Renal cortical epithelial cell (primary cell): ENCODE measurements around the gene MTREX. TPM values are rescaled to one million over a fixed set of nuclear protein-coding genes. Genes with fewer than 3 reads are reported as not detected.
"Not testable (repeated sequence)": the region's sequence is repeated elsewhere in the genome, so short reads cannot be mapped to it uniquely, and the experiment has no call there.

Experiments
- DNase-seq: peaks from one replicate; pipeline ENCODE4 v3.0.0-alpha.2; 2011; ENCODE audit warnings: low read depth
- total RNA-seq: library from RNA; depleted of rRNA; stranded (reverse); fragments of >200 nt; gene quantifications from 2 replicates; pipeline ENCODE4 v1.2.3, GENCODE V29; 2014

The MTREX gene
- 138 and 161 TPM in 2 replicates for total RNA-seq

GRCh38 chr5:55307383-55308253 lies at the start of gene MTREX, which contains the start of gene DHX29:
Gene MTREX (plus strand): TSS chr5:55307989. CDS start chr5:55308014, 25 bp downstream.
Gene DHX29 (minus strand): TSS chr5:55307694. CDS start chr5:55307573, 121 bp downstream.
- DNase-seq = peak; percentile 82

- no peak for DNase-seq
Observed at GRCh38 chr5:55258339-55258738, 49.5 kb upstream of the MTREX start.

GRCh38 chr5:55276771-55277170 lies 31.0 kb upstream of the MTREX start:
- peak; percentile 54 for DNase-seq

GRCh38 chr5:55278778-55279177 lies 29.0 kb upstream of the MTREX start:
- DNase-seq = peak; percentile 33

- no peak for DNase-seq
Observed at GRCh38 chr5:55286411-55286933, 21.3 kb upstream of the MTREX start.

GRCh38 chr5:55289808-55290207 lies 18.0 kb upstream of the MTREX start:
- no peak for DNase-seq

- DNase-seq = peak; percentile 6
Observed at GRCh38 chr5:55290991-55291390, 16.8 kb upstream of the MTREX start.

GRCh38 chr5:55294935-55295334 lies 12.9 kb upstream of the MTREX start:
- DNase-seq = no peak

GRCh38 chr5:55300890-55301289 lies 6.9 kb upstream of the MTREX start:
- DNase-seq = no peak

- peak; percentile 91 for DNase-seq
Observed at GRCh38 chr5:55303238-55303690, 4.5 kb upstream of the MTREX start.

- no peak for DNase-seq
Observed at GRCh38 chr5:55304584-55304983, 3.2 kb upstream of the MTREX start.

- no peak for DNase-seq
Observed at GRCh38 chr5:55305345-55305744, 2.4 kb upstream of the MTREX start.

- DNase-seq = no peak
Observed at GRCh38 chr5:55306641-55307382, 977 bp upstream of the MTREX start.

- peak; percentile 28 for DNase-seq
Observed at GRCh38 chr5:55308254-55308836, 556 bp downstream of the MTREX start.

- no peak for DNase-seq
Observed at GRCh38 chr5:55313870-55314617, 6.3 kb downstream of the MTREX start.

- DNase-seq = no peak
Observed at GRCh38 chr5:55316289-55316688, 8.5 kb downstream of the MTREX start.

- no peak for DNase-seq
Observed at GRCh38 chr5:55316837-55317236, 9.0 kb downstream of the MTREX start.

GRCh38 chr5:55318237-55318636 lies 10.4 kb downstream of the MTREX start:
- not testable (repeated sequence) for DNase-seq

- no peak for DNase-seq
Observed at GRCh38 chr5:55319491-55319890, 11.7 kb downstream of the MTREX start.

GRCh38 chr5:55320571-55320970 lies 12.8 kb downstream of the MTREX start:
- no peak for DNase-seq

- DNase-seq = no peak
Observed at GRCh38 chr5:55324006-55324405, 16.2 kb downstream of the MTREX start.
